OCI-LY3 (cell line): ENCODE data around the gene DLG4.

ENCODE experiments used
- EZH2phosphoT487 ChIP-seq: fragments of 200-600 bp; shearing (Covaris generic); IDR thresholded peaks from 2 replicates; pipeline ENCODE4 v1.6.1; 2018; ENCODE audit warnings: antibody characterized with exemption, mixed run types, low read depth
- TF ChIP-seq, protein P1 (sequence below): fragments of 200-600, 300-600 bp; sonication (generic); IDR thresholded peaks from 2 replicates; pipeline ENCODE4 v1.5.1; 2014; ENCODE audit warnings: antibody characterized with exemption, low read length, low read depth

DNA sequence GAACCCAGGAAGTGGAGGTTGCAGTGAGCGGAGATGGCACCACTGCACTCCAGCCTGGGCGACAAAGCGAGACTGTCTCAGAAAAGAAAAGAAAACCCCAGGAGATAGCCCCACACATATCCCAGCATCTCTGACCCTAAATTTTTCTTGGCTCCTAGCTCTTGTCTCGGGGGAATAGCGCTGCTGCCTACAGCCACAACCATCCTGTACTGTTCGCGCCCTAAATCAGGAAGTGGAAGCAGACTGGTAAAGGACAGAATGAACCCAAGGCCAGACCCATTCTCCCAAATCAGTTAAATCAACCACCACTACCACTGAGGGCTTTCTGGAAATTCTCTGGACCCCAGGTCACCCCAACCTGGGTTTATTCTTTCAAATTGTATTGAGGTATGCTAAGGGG lies 30.2 kb upstream of the DLG4 start:
- TF ChIP-seq, protein P1, sequence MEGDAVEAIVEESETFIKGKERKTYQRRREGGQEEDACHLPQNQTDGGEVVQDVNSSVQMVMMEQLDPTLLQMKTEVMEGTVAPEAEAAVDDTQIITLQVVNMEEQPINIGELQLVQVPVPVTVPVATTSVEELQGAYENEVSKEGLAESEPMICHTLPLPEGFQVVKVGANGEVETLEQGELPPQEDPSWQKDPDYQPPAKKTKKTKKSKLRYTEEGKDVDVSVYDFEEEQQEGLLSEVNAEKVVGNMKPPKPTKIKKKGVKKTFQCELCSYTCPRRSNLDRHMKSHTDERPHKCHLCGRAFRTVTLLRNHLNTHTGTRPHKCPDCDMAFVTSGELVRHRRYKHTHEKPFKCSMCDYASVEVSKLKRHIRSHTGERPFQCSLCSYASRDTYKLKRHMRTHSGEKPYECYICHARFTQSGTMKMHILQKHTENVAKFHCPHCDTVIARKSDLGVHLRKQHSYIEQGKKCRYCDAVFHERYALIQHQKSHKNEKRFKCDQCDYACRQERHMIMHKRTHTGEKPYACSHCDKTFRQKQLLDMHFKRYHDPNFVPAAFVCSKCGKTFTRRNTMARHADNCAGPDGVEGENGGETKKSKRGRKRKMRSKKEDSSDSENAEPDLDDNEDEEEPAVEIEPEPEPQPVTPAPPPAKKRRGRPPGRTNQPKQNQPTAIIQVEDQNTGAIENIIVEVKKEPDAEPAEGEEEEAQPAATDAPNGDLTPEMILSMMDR = no peak
- no peak for TF ChIP-seq EZH2phosphoT487
